ENCODE results near the gene ZIM2.

ZIM2 gene

GRCh38 chr19:56725829-56726424 lies 114.6 kb downstream of the ZIM2 start:
- peak; percentile 91 for TF ChIP-seq CTCF (conservative IDR thresholded peaks at IDR 0.05)
- H3K27ac ChIP-seq: no peak overlapping the region
